Panc1 (cell line): ENCODE results near the gene TEKT3. TPM values are rescaled to one million over a fixed set of nuclear protein-coding genes. Genes with fewer than 3 reads are reported as not detected.

Experiments
- ATAC-seq: fragments of 200-7000 bp; cut with Tn5 transposase; 2 replicates; pipeline ENCODE4 v1.9.1; 2020; ENCODE audit warnings: mild to moderate bottlenecking, moderate library complexity
- BruUV-seq: library from RNA; stranded (reverse); fragments of 400-500 nt; replicated peaks from 2 replicates; lab custom pipeline; 2021; lab: Mats Ljungman, UMichigan
- CTCF ChIA-PET: fragments of 300-600 bp; sonication (Branson Sonifier 250); formaldehyde crosslinking; loops from one replicate; lab custom pipeline; 2022; ENCODE audit warnings: antibody characterized with exemption; lab: Charles Lee
- POLR2A ChIA-PET: fragments of 300-600 bp; sonication (Branson Sonifier 250); formaldehyde crosslinking; loops from one replicate; lab custom pipeline; 2022; ENCODE audit warnings: antibody characterized with exemption; lab: Charles Lee
- DNase-seq: peaks from one replicate; pipeline ENCODE4 v3.0.0-alpha.2; 2010; ENCODE audit warnings: low read depth, low spot score
- H3K27ac ChIP-seq: 2 replicates; pipeline ENCODE4 v1.5.1; 2011; ENCODE audit warnings: mild to moderate bottlenecking, low read length, inconsistent platforms
- H3K27me3 ChIP-seq: fragments of 200-500 bp; sonication (Bioruptor generic); 2 replicates; pipeline ENCODE4 v1.6.0; 2014; ENCODE audit warnings: low read length, inconsistent platforms; ENCODE audit not compliant: control insufficient read depth, insufficient read depth
- H3K36me3 ChIP-seq: fragments of 200-500 bp; sonication (Bioruptor generic); 2 replicates; pipeline ENCODE4 v1.5.1; 2014; ENCODE audit warnings: inconsistent platforms, mild to moderate bottlenecking, low read length, moderate library complexity; ENCODE audit not compliant: control insufficient read depth, insufficient read depth
- H3K4me1 ChIP-seq: 2 replicates; pipeline ENCODE4 v1.5.1; 2011; ENCODE audit warnings: inconsistent platforms, mild to moderate bottlenecking, low read length, moderate library complexity; ENCODE audit not compliant: control insufficient read depth, insufficient read depth
- H3K4me3 ChIP-seq, 2 experiments: 2 replicates each; pipeline ENCODE4 v1.5.1; 2011 to 2012; ENCODE audit warnings: low read depth in 2 of 2, low read length in 2 of 2, mild to moderate bottlenecking in 2 of 2, inconsistent platforms in 1 of 2, moderate library complexity in 1 of 2
- H3K9me3 ChIP-seq: fragments of 200-500 bp; sonication (Bioruptor generic); 2 replicates; pipeline ENCODE4 v1.5.1; 2014; ENCODE audit warnings: low read depth, mild to moderate bottlenecking, inconsistent platforms, low read length, moderate library complexity; ENCODE audit not compliant: control insufficient read depth, insufficient read depth
- CTCF ChIP-seq: fragments of 450-650 bp; IDR thresholded peaks from 2 replicates; pipeline ENCODE4 v1.5.1; 2017; ENCODE audit warnings: mild to moderate bottlenecking
- POLR2AphosphoS5 ChIP-seq: IDR thresholded peaks from 2 replicates; pipeline ENCODE4 v1.6.1; 2012; ENCODE audit warnings: mild to moderate bottlenecking, low read depth, low read length, moderate library complexity
- SIN3A ChIP-seq: IDR thresholded peaks from 2 replicates; pipeline ENCODE4 v1.6.1; 2012; ENCODE audit warnings: low read depth, mild to moderate bottlenecking, low read length, moderate library complexity, borderline replicate concordance; ENCODE audit not compliant: insufficient read depth
- TCF7L2 ChIP-seq: IDR thresholded peaks from 2 replicates; pipeline ENCODE4 v1.6.1; 2011; ENCODE audit warnings: mild to moderate bottlenecking, low read depth, low read length, inconsistent platforms
- in situ Hi-C: cut with HindIII; loops from 2 replicates; pipeline ENCODE4 v1.10.0; 2016; ENCODE audit warnings: low sequenced_read_pairs, low pct_unique_long_range_greater_than_20kb
- intact Hi-C: fragments of 100-400 bp; cut with micrococcal nuclease; formaldehyde crosslinking; loops from one replicate; pipeline ENCODE4 v1.10.0; 2022; ENCODE audit not compliant: unreplicated experiment
- total RNA-seq: library from RNA; stranded (reverse); gene quantifications from one replicate; pipeline ENCODE4 v1.2.1, GENCODE V29; 2021; ENCODE audit not compliant: unreplicated experiment
- TF ChIP-seq, protein P1 (sequence below), 2 experiments: IDR thresholded peaks; 2 replicates each; pipeline ENCODE4 v1.6.1; 2011 to 2012; ENCODE audit warnings: low read depth in 2 of 2, control low read depth in 1 of 2, low read length in 1 of 2, mild to moderate bottlenecking in 1 of 2, moderate library complexity in 1 of 2; ENCODE audit not compliant: insufficient read depth in 1 of 2

TEKT3 gene
- total RNA-seq, 1 experiment from 2014 or later = not detected

- Histone ChIP-seq H3K36me3 (no peaks in the 10 kb centered on the region), H3K4me1 (no peaks in the 10 kb centered on the region), H3K27ac (no peak overlapping the region), H3K27me3 (peaks cover 35% of the 10 kb centered on the region), H3K9me3 (no peaks in the 10 kb centered on the region), H3K4me3 (peak overlapping the region; percentile 37 to 42; a peak in 3 of 4 replicates)
- TF ChIP-seq SIN3A (no peak), TCF7L2 (no peak), CTCF (no peak), POLR2AphosphoS5 (no peak)
- TF ChIP-seq, protein P1, sequence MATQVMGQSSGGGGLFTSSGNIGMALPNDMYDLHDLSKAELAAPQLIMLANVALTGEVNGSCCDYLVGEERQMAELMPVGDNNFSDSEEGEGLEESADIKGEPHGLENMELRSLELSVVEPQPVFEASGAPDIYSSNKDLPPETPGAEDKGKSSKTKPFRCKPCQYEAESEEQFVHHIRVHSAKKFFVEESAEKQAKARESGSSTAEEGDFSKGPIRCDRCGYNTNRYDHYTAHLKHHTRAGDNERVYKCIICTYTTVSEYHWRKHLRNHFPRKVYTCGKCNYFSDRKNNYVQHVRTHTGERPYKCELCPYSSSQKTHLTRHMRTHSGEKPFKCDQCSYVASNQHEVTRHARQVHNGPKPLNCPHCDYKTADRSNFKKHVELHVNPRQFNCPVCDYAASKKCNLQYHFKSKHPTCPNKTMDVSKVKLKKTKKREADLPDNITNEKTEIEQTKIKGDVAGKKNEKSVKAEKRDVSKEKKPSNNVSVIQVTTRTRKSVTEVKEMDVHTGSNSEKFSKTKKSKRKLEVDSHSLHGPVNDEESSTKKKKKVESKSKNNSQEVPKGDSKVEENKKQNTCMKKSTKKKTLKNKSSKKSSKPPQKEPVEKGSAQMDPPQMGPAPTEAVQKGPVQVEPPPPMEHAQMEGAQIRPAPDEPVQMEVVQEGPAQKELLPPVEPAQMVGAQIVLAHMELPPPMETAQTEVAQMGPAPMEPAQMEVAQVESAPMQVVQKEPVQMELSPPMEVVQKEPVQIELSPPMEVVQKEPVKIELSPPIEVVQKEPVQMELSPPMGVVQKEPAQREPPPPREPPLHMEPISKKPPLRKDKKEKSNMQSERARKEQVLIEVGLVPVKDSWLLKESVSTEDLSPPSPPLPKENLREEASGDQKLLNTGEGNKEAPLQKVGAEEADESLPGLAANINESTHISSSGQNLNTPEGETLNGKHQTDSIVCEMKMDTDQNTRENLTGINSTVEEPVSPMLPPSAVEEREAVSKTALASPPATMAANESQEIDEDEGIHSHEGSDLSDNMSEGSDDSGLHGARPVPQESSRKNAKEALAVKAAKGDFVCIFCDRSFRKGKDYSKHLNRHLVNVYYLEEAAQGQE (IDR thresholded peaks at IDR 0.05; ENCODE audit: insufficient read depth in 1 of 2, low read depth in 2 of 2, low read length in 1 of 2) = no peak
- ChIA-PET POLR2A (no interaction called here), CTCF (no interaction called here)
- intact Hi-C loops = no loop called here
- BruUV-seq = no TSS peak
- no peak for ATAC-seq
- in situ Hi-C loops = no loop called here
- no peak for DNase-seq
Measured at GRCh38 chr17:15341966-15342365, 569 bp upstream of the TEKT3 start.

GRCh38 chr17:15340966-15341365 is 431 bp downstream of the TEKT3 start:
- CTCF ChIA-PET = no interaction called here
- TF ChIP-seq POLR2AphosphoS5 (no peak), SIN3A (no peak)

DNA sequence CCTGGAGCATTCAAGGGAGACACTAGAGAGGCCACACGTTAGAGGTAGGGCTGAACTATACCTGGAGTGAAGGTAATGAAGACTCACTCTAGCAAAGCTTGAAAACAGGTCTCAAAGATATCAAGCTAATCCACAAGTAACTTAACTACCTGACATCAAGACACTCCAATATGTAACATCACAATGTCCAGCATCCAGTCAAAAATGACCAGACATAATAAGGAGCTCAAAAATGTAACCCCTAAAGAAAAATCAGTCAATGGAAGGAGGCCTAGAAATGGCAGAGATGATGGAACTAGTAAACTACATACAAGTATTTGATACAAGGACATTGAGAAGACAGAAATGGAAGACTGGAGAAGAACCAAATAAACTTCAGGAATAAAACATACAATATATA is 6.0 kb downstream of the TEKT3 start:
- no TSS peak for BruUV-seq
- Histone ChIP-seq H3K4me1 (no peaks in the 10 kb centered on the region), H3K4me3 (no peak overlapping the region), H3K27me3 (peaks cover 4% of the 10 kb centered on the region), H3K27ac (no peak overlapping the region), H3K36me3 (no peaks in the 10 kb centered on the region), H3K9me3 (no peaks in the 10 kb centered on the region)
- ATAC-seq = no peak
- no peak for DNase-seq
- in situ Hi-C loops (no loop called here), intact Hi-C loops (no loop called here)
- ChIA-PET CTCF (no interaction called here), POLR2A (no interaction called here)
- no peak for TF ChIP-seq TCF7L2
- TF ChIP-seq CTCF = no peak
- TF ChIP-seq SIN3A = no peak
- TF ChIP-seq, protein P1 (IDR thresholded peaks at IDR 0.05; ENCODE audit: insufficient read depth in 1 of 2, low read depth in 2 of 2, low read length in 1 of 2) = no peak
- no peak for TF ChIP-seq POLR2AphosphoS5

More at GRCh38 chr17:15340966-15341365, 431 bp downstream of the TEKT3 start:
- ATAC-seq (0 out of 2 replicates have a peak, but pooled peaks have one; percentile 33), DNase-seq (no peak)
- peak overlapping the region; percentile 37 to 42 for H3K4me3 ChIP-seq
- BruUV-seq = no TSS peak
- intact Hi-C loops = no loop called here
- no peaks in the 10 kb centered on the region for H3K9me3 ChIP-seq
- no peak overlapping the region for H3K27ac ChIP-seq
- in situ Hi-C loops = no loop called here
- H3K36me3 ChIP-seq = no peaks in the 10 kb centered on the region
- no peaks in the 10 kb centered on the region for H3K4me1 ChIP-seq
- peaks cover 35% of the 10 kb centered on the region for H3K27me3 ChIP-seq
- POLR2A ChIA-PET = interaction anchor here (0.6 kb wide), 1 partner anchor 162 kb away, joined by 4 read pairs; no protein-coding TSS in a partner anchor
